PC-3 (cell line): Measurements from ENCODE around the gene BCAS4.

ENCODE experiments used
- EZH2phosphoT487 ChIP-seq: fragments of 300-600 bp; sonication (generic); IDR thresholded peaks from 2 replicates; pipeline ENCODE4 v1.6.1; 2018; ENCODE audit warnings: mild to moderate bottlenecking, antibody characterized with exemption, low read length, borderline replicate concordance
- TF ChIP-seq, protein P1 (sequence below): fragments of 300-600 bp; sonication (generic); conservative IDR thresholded peaks from 2 replicates; pipeline ENCODE4 v1.5.1; 2017; ENCODE audit warnings: antibody characterized with exemption, low read depth, mild to moderate bottlenecking, low read length

DNA sequence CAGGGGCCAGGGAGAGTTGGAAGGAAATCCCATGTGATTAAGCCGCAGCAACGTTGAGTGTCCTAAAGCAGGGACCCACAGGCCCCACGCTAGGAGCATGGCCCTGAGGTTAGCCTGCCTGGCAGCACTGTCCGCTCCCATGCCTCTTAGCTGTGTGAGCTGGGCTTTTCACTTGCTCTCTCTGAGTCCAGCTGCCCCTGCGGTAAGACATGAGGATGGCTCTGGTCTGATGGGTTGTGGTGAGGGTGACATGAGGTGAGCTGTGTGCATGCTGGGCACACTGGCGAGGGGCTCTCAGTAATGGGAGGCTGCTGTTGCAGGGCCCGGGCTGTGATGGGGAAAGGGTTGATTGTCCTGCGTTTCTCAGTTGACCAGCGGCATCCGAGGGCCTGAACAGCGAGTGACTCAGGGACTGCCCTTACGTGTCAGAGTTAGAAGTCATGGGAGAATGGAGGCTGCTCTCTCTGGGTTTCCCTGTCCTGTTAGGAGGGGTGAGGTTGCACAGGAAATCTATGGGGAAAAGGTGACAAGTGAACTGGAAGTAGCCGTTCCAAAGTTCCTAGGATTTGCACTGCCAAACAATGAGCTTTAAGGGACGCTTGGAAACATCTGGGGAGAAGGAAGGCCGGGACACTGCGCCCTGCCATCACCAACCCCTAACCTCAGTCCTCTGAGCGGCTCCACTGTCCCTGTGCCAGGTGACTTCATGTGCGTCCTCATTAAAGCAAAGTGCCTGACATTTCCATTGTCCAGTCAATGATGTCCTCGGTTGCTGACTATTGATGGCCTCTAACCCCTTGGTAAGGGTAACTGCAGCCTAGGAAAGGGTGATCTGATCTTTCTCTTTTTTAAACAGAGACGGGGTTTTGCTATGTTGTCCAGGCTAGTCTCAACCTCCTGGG is 85.0 kb downstream of the BCAS4 start:
- TF ChIP-seq, protein P1, sequence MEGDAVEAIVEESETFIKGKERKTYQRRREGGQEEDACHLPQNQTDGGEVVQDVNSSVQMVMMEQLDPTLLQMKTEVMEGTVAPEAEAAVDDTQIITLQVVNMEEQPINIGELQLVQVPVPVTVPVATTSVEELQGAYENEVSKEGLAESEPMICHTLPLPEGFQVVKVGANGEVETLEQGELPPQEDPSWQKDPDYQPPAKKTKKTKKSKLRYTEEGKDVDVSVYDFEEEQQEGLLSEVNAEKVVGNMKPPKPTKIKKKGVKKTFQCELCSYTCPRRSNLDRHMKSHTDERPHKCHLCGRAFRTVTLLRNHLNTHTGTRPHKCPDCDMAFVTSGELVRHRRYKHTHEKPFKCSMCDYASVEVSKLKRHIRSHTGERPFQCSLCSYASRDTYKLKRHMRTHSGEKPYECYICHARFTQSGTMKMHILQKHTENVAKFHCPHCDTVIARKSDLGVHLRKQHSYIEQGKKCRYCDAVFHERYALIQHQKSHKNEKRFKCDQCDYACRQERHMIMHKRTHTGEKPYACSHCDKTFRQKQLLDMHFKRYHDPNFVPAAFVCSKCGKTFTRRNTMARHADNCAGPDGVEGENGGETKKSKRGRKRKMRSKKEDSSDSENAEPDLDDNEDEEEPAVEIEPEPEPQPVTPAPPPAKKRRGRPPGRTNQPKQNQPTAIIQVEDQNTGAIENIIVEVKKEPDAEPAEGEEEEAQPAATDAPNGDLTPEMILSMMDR, result no peak
- no peak for TF ChIP-seq EZH2phosphoT487
